HG03066 (cell line): ENCODE data around the gene PRKCI.
"Not testable (repeated sequence)": the region's sequence is repeated elsewhere in the genome, so short reads cannot be mapped to it uniquely, and the experiment has no call there.

Source experiments
- ATAC-seq: cut with Tn5 transposase; IDR thresholded peaks from one replicate; pipeline ENCODE4 v1.9.1; 2021; ENCODE audit warnings: low read depth; ENCODE audit not compliant: unreplicated experiment

The PRKCI gene

DNA sequence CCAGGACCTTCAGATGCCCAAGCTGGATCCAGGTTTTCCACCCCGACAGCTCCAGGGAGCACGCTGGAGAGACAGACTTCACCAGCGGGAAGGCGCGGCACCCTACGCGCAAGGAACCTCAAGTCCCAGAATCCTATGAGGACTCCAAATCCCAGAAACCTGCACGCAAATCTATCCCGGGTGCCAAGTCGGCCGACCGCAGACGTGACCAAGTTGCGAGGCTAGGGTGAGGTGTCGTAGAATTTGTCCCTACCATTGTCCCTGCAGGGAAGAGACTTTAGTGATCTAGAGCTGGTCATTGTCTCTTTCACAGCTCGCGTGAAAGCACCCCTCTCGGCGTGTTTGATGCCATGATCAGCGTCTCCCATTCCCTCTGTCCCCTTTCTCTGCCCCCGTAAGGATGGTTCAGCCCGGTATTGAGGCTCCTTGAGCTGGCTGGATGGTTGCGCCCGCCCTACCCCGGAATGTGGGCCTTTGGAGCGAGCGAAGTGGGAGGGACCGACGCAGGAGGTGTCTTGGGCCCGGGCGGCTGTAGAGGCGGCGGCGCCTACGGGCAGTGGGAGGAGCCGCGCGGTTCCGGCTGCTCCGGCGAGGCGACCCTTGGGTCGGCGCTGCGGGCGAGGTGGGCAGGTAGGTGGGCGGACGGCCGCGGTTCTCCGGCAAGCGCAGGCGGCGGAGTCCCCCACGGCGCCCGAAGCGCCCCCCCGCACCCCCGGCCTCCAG, at the start of gene PRKCI:
Gene PRKCI, plus strand, starts transcription at position 501 of the 723 bp plus-strand sequence. CDS start 246 bp downstream, outside the sequence.
- peak; percentile 96 for ATAC-seq

DNA sequence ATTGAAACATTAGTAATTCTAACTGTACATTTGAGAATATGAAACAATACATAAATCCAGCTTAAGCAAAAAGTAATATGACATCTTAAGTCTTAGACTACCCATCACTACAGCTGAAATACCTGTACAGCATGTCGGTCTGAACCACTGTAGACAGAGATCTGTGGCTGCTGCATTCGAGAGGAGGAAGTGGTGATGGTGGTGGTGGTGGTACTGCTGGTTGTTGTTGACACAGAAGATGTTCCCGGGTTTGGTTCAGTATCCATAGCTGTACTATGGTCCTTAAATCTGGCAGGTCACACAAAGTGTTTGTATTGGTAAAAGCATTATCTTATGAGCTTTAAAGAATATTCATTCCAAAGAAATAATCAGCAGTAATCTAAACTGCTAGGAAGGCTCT, 43.6 kb upstream of the PRKCI start:
- ATAC-seq: no peak

DNA sequence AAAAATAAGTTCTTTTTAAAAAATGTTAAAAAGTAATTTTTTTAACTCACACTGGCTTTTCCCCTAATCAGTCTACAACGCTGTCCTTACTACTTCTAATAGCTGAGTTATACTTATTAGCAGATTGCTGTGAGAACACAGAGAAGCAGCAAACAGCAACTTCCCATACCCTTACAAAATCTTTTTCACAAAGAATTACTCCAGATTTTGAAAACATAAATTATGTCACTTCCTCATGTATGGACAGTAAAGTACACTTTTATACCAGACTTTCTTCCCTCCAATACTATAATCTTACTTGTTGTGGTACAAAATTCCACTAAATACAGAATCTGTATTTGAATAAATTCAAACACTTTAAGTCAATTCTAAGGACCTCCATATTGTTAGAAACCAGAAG, 42.8 kb upstream of the PRKCI start:
- ATAC-seq: no peak

DNA sequence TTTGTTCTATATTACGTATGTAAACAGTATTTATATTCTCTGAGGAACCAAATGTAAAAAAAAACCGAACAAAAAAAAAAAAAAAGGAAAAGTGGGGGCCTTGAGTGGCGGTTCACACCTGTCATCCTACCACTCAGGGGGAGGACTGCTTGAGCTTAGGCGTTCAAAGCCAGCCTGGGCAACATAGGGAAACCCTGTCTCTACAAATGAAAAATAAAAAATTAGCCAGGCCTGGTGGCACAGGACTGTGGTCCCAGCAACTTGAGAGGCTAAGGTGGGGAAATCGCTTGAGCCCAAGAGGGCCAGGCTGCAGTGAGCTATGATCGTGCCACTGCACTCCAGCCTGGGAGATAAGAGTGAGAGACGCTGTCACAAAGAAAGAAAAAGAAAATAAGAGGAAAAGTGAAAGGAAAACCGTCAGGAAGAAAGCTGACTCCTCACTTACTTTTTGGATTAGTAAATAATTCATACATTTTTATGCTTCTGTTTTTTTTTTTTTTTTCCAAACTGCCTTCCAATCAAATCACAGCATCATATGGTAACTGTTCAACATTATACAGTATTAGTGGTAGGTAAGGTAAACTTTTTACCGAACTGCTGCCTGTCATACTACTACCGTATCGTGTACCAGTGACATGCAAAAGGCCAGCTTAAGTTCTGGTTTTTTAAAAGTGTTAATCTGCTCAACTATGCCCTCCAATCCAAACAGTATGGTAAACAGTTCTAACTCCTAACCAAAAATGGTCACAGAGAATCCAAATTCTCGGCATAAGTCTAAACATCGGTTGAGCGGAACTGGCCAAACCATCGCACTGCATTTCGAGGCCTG, 41.9 kb upstream of the PRKCI start:
- peak; percentile 31 for ATAC-seq

DNA sequence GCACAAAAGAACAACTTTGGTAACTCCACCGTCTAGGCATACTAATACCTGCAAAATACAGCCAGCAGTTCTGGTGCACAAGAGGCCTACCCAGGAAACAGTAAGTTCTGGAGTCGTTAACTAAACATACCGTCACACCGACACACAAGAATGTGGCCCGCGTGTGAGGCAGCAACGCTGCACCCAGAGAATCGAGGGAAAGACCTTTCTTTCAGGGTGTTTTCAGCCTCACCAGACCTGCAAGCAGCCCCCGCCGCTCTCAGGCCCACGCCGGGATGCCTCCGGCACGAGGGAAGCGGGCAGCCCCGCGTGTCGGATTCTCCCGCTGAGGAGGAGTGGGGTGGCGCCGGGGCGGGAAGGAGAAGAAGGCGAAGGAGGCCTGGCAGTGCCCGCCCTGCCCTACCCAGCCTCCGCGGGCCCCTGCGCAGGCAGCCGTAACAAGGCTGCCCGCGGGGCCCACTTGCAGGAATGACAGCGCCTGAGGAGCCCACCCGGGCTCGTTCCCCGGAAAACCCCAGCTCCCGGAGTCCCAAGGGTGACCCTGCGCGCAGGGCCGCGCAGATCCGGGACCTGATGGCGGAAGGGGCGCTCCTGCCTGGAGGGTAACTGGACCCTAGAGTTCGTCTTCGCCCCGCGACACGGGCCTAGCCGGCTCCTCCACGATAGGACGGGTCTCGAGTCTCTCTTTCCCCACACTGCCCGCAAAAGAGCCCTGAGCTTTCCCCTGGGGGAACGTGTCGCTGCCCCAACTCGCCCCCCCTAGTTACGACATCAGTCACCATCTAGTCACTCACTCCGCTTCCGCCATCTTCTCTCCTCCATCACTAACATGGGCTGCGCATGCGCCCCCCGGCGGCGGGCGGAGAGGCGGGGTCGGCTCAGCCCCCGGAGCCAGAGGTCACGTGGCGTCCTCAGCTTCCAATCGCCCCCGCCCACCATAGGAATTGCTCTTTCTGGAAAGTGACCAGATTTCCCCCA, 41.0 kb upstream of the PRKCI start, which contains the start of gene PHC3:
Gene PHC3, minus strand, starts transcription at position 826 of the 978 bp plus-strand sequence. Its CDS starts 18 bp downstream, at position 808.
- ATAC-seq: peak; percentile 67

DNA sequence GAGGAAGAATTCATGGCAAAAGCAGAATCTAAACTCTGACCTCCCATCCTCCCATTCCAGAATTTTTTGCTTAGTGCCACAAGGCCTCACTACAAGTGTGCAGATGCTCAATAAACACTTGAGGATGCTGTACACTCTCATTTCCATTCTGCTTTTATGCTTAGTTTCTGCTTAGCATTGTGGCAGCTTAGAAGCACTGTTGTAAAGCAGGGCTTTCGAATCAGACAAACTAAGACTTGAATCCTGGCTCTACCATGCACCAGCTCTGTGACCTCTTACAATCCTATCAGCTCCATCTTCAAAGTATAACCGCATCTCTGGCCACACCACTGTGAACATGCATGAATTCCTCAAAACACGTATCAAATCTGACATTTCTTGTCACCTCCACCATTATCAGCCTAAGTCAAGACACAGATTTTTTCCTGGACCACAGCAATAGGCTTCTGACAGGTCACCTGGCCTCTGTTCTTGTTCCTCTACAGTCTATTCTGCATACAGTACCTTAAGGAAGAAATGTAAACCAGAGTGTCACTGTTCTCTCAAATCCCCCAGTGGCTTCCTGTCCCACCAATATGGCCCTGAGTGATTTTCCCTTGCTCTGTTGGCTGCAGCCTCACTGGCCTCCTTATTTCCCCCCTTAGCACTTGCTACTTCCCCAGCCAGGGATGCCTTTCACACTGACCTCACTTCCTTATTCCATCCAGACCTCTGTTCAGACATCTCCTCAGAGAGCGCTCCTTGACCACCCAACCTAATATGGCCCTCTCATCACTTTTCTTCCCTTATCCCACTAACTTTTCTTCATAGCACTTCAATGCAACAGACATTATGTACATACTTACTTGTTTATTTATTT, 32.6 kb upstream of the PRKCI start:
- ATAC-seq: no peak

DNA sequence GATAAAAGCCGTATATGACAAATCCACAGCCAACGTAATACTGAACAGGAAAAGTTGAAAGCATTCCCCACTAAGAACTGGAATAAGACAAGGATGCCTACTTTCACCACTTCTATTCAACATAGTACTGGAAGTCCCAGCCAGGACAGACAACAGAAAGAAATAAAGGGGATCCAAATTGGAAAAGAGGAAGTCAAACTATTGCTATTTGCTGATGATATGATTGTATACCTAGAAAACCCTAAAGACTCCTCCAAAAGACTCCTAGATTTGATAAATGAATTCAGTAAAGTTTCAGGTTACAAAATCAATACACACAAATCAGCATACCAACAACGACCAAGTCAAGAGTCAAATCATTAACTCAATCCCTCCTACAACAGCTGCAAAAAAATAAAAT, 26.5 kb upstream of the PRKCI start:
- ATAC-seq: not testable (repeated sequence)

DNA sequence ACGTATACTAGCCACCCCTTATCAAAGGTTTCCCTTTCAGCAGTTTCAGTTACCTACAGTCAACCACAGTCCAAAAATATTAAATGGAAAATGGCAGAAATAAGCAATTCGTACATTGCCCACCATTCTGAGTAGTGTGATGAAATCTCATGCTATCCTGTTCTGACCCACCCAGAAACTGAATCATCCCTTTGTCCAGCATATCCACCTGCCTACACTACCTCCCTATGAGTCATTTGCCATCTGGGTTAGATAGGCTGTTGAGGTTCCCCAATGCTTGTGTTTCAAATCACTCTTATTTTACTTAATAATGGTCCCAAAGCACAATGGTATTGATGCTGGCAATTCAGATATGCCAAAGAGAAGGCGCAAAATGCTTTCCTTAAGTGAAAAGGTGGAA, 25.4 kb upstream of the PRKCI start:
- ATAC-seq: no peak

DNA sequence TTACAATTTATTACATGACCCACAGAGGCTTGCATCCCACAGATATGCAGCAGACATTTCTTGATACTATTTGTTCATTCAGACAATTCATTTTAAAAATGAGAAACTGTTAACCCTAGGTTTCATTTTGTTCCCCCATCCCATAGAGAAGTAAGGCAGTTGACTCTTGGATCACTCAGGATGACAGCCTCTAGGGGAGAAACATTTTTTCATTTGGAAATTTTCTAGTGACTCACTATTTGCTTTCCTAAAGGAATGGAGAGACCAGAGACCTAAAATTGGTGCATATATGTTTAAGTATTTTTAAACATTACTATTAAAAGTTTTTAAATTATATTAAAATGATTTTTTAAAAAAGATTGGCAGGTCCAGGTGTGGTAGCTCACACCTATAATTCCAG, 21.2 kb upstream of the PRKCI start:
- ATAC-seq: no peak

DNA sequence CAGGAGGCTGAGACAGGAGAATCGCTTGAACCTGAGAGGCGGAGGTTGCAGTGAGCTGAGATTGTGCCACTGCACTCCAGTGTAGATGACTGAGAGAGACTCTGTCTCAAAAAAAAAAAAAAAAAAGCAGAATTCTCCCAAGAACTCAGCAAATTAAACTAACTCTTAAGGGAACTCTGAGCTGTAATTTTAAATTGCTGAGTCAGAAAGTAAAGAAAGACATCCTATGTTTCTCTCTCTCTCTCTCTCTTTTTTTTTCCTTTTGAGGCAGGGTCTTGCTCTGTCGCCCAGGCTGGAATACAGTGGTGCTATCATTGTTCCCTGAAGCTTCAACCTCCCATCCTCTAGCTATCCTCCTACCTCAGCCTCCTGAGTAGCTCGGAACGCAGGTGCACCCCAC, 20.7 kb upstream of the PRKCI start:
- no peak for ATAC-seq

DNA sequence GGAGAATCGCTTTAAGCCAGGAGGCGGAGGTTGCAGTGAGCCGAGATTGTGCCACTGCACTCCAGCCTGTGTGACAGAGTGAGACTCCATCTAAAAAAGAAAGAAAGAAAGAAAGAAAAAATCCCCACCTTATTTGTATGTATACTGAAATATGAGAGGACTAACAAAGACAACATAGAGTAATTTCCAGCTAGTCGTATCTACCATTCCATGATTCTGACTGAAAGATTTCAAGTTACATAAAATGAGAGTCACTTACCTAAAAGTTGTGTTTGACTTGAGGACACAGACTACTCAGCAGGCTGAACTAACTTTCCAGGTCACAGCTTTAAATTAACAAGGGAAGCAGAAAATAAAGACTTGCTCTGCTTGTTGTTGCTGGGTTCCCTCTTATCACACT, 18.8 kb upstream of the PRKCI start:
- ATAC-seq: no peak

DNA sequence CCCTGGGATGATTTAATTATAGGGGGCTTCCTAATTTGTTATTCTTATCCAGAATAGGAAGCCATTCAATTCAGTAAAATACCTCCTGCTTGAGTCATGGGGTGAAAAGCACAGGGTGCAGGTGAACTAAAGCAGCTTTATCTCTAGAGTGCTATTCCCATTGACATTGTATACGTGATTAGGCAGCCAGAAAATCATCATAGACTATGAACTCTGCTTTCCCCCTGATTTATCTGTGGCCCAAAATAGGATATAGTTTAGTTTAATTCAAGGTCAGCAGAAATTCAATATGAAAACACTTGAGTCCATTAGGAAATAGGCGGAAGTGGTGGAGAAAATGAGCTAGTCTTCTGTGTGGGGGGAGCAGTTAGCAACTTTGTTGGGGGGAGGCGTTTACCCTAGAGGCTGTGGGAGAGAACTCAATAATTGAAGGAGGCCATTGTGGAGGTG, 18.2 kb upstream of the PRKCI start:
- ATAC-seq: no peak

DNA sequence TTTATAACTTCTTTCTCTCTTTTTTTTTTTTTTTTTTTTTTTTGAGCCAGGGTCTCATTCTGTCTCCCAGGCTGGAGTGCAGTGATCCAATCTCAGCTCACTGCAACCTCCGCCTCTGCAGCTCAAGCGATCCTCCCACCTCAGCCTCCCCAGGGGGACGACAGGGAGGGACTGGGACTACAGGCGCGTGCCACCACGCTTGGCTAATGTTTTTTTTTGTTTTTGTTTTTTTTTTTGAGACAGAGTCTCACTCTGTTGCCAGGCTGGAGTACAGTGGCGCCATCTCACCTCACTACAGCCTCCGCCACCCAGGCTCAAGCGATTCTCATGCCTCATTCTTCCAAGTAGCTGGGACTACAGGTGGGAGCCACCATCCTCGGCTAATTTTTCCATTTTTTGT, 17.7 kb upstream of the PRKCI start:
- no peak for ATAC-seq

DNA sequence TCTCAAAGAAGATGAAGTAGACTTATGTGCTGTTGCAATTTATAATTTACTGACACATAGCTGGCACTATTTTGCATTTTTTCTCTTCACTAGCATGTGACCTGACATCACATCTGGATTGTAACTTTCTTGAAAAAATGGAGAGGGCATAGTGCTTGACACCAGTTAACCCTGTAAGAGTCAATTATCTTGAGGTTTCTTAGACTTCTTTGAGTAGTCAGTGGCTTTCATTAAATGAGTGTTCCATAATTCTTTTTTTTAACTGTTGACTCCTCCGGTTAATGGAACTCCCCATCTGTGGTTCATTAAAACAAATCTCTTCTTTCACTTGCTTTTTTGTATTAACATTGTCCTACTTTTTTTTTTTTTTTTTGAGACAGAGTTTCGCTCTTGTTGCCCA, 16.9 kb upstream of the PRKCI start:
- no peak for ATAC-seq

DNA sequence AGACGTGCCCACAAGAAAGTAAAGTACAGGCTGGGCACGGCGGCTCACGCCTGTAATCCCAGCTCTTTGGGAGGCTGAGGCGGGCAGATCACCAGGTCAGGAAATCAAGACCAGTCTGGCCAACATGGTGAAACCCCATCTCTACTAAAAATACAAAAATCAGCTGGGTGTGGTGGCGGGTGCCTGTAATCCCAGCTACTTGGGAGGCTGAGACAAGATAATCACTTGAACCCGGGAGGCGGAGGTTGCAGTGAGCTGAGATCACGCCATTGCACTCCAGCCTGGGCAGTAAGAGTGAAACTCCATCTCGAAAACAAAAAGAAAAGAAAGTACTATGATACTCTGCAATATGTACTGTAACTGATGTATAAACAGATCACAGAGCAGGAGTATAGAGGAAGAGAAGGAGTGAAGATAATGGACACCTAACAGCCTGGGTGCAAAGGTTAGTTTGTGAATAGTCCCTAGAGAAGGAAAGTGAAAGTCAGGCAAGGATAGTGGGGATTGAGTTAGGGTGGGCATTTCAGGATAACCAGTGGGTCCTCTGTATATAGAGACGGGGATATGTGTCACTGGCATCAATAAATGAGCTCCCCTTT, 16.0 kb upstream of the PRKCI start:
- ATAC-seq: not testable (repeated sequence)

DNA sequence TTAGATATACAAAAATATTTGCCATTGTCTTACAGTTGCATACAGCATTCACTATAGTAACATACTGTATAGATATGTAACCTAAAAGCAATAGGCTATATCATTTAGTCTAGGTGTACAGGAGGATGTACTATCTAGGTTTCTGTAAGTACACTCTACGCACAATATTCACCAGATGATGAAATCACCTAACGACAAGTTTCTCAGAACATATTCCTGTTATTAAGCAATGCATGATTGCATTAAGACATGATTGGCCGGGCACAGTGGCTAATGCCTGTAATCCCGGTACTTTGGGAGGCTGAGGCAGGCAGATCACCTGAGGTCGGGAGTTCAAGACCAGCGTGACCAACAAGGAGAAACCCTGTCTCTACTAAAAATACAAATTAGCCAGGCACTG, 14.5 kb upstream of the PRKCI start:
- no peak for ATAC-seq

DNA sequence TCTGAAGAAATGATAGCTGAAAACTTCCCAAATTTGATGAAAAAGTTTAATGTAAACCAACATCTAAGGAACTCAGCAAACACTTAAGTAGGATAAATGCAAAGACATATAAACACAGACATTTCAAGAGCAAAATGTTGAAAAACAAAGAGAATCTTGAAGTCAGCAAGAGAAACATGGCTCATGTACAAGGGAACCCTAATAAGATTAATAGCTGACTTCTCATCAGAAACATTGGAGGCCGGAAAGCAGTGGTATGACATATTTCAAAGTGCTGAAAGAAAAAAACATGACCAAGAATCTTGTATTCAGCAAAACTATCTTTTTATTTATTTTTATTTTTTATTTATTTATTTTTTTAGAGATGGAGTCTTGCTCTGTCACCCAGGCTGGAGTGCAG, 10.6 kb upstream of the PRKCI start:
- no peak for ATAC-seq

DNA sequence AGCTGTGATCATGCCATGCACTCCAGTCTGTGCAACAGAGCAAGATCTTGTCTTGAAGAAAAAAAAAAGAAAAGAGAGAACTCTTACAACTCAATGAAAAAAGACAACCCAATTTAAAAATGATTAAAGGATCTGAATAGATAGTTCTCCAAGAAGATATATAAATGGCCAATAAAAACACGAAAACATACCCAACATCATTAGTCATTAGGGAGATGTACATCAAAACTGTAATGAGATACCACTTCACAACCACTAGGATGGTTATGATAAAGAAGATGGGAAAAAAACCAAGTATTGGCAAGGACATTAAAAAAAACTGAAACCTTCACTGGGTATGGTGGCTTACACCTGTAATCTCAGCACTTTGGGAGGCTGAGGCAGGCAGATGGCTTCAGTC, 2.4 kb upstream of the PRKCI start:
- no peak for ATAC-seq

DNA sequence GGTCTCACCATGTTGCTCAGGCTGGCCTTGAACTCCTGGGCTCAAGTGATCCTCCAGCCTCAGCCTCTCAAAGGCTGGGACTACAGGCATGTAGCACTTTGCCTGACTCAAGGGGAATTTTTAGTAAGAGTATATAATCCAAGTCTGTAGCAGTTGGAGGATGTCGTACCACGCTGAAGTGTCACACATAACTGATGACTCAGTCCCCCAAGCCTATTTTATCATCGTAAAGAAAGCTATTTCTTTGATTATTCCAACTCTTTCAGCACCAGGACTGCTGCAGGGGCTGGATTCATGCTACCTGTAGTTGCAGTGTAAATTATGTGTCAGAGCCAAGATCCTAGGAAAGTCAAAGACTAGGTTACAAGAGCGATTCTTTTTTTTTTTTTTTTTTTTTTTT, 1.4 kb upstream of the PRKCI start:
- ATAC-seq: no peak
